Mesothelial cell of epicardium (in vitro differentiated cells): ENCODE measurements around the gene ADAMTSL1. TPM values are rescaled to one million over a fixed set of nuclear protein-coding genes. Genes with fewer than 3 reads are reported as not detected.

Source experiments
- DNase-seq, 2 experiments: peaks; one replicate each; pipeline ENCODE4 v3.0.0; 2021; ENCODE audit warnings: low spot score in 2 of 2; ENCODE audit not compliant: unreplicated experiment in 2 of 2
- H3K27ac Mint-ChIP-seq: 2 replicates; pipeline ENCODE4 v1.8.0; 2021; ENCODE audit warnings: mixed read lengths
- H3K27me3 Mint-ChIP-seq: 2 replicates; pipeline ENCODE4 v1.8.0; 2021; ENCODE audit warnings: low read depth, mixed read lengths
- H3K36me3 Mint-ChIP-seq: 2 replicates; pipeline ENCODE4 v1.8.0; 2021; ENCODE audit warnings: mixed read lengths
- H3K4me1 Mint-ChIP-seq: 2 replicates; pipeline ENCODE4 v1.8.0; 2021; ENCODE audit warnings: mixed read lengths
- H3K4me3 Mint-ChIP-seq: 2 replicates; pipeline ENCODE4 v1.8.0; 2021; ENCODE audit warnings: mild to moderate bottlenecking, moderate library complexity, mixed read lengths
- H3K9me3 Mint-ChIP-seq: 2 replicates; pipeline ENCODE4 v1.8.0; 2021; ENCODE audit warnings: mixed read lengths
- CTCF ChIP-seq: fragments of 200-600 bp; sonication (generic); IDR thresholded peaks from one replicate; pipeline ENCODE4 v1.5.0; 2021; ENCODE audit warnings: antibody characterized with exemption; ENCODE audit not compliant: unreplicated experiment
- total RNA-seq: library from RNA; stranded (reverse); gene quantifications from 3 replicates; pipeline ENCODE4 v1.2.1, GENCODE V29; 2021

ADAMTSL1 gene
- total RNA-seq, 1 donor from 2014 or later = 48.0 TPM

GRCh38 chr9:18665947-18666346 lies 192.0 kb downstream of the ADAMTSL1 start:
- Mint-ChIP-seq H3K27me3 (no peaks in the 10 kb centered on the region), H3K4me1 (peaks cover 1% of the 10 kb centered on the region), H3K36me3 (no peaks in the 10 kb centered on the region), H3K27ac (no peak overlapping the region), H3K9me3 (no peaks in the 10 kb centered on the region), H3K4me3 (no peak overlapping the region)
- no peak for DNase-seq
- no peak for TF ChIP-seq CTCF

GRCh38 chr9:18666348-18666747 lies 192.4 kb downstream of the ADAMTSL1 start:
- no peak overlapping the region for H3K4me3 Mint-ChIP-seq
- H3K36me3 Mint-ChIP-seq = no peaks in the 10 kb centered on the region
- H3K27me3 Mint-ChIP-seq = no peaks in the 10 kb centered on the region
- no peak overlapping the region for H3K27ac Mint-ChIP-seq
- peaks cover 1% of the 10 kb centered on the region for H3K4me1 Mint-ChIP-seq
- TF ChIP-seq CTCF = no peak
- DNase-seq = no peak
- no peaks in the 10 kb centered on the region for H3K9me3 Mint-ChIP-seq

GRCh38 chr9:18666986-18667772 lies 193.2 kb downstream of the ADAMTSL1 start:
- no peak overlapping the region for H3K27ac Mint-ChIP-seq
- no peaks in the 10 kb centered on the region for H3K27me3 Mint-ChIP-seq
- no peak for TF ChIP-seq CTCF

GRCh38 chr9:18668944-18669343 lies 195.0 kb downstream of the ADAMTSL1 start:
- no peaks in the 10 kb centered on the region for H3K27me3 Mint-ChIP-seq
- no peak for DNase-seq
- H3K4me3 Mint-ChIP-seq = no peak overlapping the region
- TF ChIP-seq CTCF = no peak
- no peaks in the 10 kb centered on the region for H3K9me3 Mint-ChIP-seq
- H3K36me3 Mint-ChIP-seq = no peaks in the 10 kb centered on the region
- H3K27ac Mint-ChIP-seq = no peak overlapping the region
- peaks cover 1% of the 10 kb centered on the region for H3K4me1 Mint-ChIP-seq

More at GRCh38 chr9:18666986-18667772, 193.2 kb downstream of the ADAMTSL1 start:
- no peaks in the 10 kb centered on the region for H3K36me3 Mint-ChIP-seq
- H3K9me3 Mint-ChIP-seq = no peaks in the 10 kb centered on the region
- H3K4me3 Mint-ChIP-seq = no peak overlapping the region
- peaks cover 1% of the 10 kb centered on the region for H3K4me1 Mint-ChIP-seq
- DNase-seq = no peak

- Mint-ChIP-seq H3K27me3 (no peaks in the 10 kb centered on the region), H3K36me3 (no peaks in the 10 kb centered on the region), H3K27ac (no peak overlapping the region), H3K4me1 (peaks cover 6% of the 10 kb centered on the region), H3K4me3 (no peak overlapping the region), H3K9me3 (no peaks in the 10 kb centered on the region)
- no peak for TF ChIP-seq CTCF
- DNase-seq = no peak
Observed at GRCh38 chr9:18672706-18673105, 198.8 kb downstream of the ADAMTSL1 start.
